BE2C (cell line): ENCODE measurements around the gene CCDC57.

Experiments
- DNase-seq: peaks from one replicate; pipeline ENCODE4 v3.0.0-alpha.2; 2020
- H3K27me3 ChIP-seq: fragments of 250-450 bp; sonication (Bioruptor Pico); 2 replicates; pipeline ENCODE4 v1.5.1; 2020; ENCODE audit warnings: mild to moderate bottlenecking
- H3K36me3 ChIP-seq: fragments of 250-450 bp; sonication (Bioruptor Pico); 2 replicates; pipeline ENCODE4 v1.5.1; 2020; ENCODE audit warnings: mild to moderate bottlenecking
- H3K4me1 ChIP-seq: fragments of 250-450 bp; sonication (Bioruptor Pico); 2 replicates; pipeline ENCODE4 v1.5.1; 2020
- H3K4me3 ChIP-seq: 2 replicates; pipeline ENCODE4 v1.5.1; 2011; ENCODE audit warnings: low read depth, low read length
- H3K9me3 ChIP-seq: fragments of 250-450 bp; sonication (Bioruptor Pico); 2 replicates; pipeline ENCODE4 v1.5.1; 2020
- TF ChIP-seq, protein P1 (sequence below): IDR thresholded peaks from 2 replicates; pipeline ENCODE4 v1.5.1; 2012; ENCODE audit warnings: mild to moderate bottlenecking, low read depth, low read length

CCDC57 gene

DNA sequence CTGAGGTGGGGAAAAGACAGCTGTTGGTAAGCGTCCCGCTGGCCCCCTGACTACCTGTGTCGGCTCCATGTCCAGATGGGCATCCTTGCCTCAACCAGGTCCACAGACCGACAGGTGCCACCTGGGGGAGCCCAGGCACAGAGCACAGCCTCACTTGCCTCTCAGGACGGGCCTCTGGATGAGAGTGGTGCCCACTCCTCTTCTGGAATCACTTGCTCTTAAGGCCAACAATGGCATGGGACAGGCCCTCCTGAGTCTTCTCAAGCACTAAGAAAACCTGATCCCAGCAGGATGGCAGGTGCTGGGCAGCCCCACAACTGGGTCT lies 33.4 kb upstream of the CCDC57 start:
- Histone ChIP-seq H3K9me3 (no peaks in the 10 kb centered on the region), H3K4me1 (peaks cover 62% of the 10 kb centered on the region), H3K27me3 (no peaks in the 10 kb centered on the region), H3K4me3 (no peak overlapping the region), H3K36me3 (peaks cover 93% of the 10 kb centered on the region)
- DNase-seq = no peak
- TF ChIP-seq, protein P1, sequence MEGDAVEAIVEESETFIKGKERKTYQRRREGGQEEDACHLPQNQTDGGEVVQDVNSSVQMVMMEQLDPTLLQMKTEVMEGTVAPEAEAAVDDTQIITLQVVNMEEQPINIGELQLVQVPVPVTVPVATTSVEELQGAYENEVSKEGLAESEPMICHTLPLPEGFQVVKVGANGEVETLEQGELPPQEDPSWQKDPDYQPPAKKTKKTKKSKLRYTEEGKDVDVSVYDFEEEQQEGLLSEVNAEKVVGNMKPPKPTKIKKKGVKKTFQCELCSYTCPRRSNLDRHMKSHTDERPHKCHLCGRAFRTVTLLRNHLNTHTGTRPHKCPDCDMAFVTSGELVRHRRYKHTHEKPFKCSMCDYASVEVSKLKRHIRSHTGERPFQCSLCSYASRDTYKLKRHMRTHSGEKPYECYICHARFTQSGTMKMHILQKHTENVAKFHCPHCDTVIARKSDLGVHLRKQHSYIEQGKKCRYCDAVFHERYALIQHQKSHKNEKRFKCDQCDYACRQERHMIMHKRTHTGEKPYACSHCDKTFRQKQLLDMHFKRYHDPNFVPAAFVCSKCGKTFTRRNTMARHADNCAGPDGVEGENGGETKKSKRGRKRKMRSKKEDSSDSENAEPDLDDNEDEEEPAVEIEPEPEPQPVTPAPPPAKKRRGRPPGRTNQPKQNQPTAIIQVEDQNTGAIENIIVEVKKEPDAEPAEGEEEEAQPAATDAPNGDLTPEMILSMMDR = no peak

DNA sequence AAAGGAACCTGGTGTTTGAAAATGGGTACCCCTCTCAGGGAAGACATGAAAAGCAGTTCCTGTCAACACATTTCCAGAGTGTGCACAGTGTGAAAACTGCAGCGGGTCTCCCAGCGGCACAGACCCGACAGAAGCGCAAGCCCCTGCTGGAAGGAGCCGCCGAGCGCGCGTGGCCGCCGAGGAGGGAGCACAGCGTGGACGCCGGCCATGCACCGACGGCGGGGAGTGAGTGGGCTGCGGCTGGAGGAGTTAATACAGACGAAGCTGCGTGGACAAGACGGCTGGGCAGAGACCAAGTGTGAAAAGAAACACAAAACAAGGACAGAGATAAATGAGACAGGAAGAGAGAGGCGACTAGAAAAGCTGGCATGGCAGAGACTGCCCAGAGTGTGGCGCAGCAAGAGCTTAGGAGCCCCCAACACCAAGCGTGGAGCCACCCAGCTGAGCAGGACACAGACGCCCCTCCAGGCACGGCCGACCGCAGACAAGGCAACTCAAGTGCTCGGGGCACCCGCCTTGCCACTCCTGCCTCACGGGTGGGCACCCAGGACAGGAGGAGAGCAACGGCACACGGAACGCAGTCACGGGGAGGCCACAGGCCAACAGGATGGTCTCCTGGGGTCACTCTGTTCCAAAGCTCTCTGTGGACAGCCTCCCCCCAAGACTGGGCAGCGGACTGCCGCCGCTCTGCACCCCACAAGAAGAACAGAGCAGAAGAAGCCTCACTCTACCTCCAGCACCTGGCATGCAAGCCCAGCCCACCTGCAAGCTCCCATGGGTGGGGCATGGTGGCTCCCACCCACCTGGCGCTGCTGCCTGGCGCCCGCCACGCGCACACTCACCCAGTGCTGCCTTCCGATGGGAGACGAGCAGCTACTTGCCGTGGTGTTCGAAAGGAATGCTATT lies 32.7 kb upstream of the CCDC57 start:
- Histone ChIP-seq H3K4me1 (peaks cover 67% of the 10 kb centered on the region), H3K9me3 (no peaks in the 10 kb centered on the region), H3K4me3 (no peak overlapping the region), H3K27me3 (no peaks in the 10 kb centered on the region), H3K36me3 (peaks cover 93% of the 10 kb centered on the region)
- peak; percentile 19 for DNase-seq
- TF ChIP-seq, protein P1 = no peak

DNA sequence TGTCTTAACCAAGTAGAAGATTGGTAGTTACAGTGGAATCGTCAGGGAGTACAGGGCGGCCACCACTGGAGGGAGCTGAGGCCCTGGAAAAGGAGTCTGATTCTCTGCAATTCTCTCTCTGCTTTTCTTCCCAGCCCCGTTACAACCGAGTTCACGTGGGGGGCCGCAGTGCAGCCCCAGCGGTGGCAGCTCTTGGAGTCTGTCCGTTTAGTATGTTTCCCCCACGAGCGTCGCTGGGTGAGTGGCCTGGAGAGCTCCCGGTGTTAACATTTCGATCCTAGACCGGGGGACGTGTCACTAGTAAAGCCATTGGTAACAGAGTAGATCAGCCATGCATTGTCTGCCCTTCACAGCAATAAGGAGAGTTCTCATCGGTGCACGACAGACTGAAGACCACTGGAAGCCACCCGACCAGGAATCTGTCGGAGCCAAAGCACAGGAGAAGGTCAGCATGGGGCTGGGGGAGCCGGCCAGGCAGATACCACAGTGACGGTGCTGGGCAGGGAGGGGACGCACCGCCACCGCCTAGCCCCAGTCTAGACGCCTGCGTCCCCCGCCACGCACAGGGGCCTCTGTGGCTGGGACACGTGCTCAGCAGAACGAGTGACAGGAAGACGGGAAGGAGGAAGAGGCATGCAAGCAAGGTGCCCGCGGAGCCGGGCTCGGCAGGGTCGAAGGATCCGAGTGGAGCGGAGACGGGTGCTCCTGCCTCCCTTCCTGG lies 31.9 kb upstream of the CCDC57 start:
- Histone ChIP-seq H3K4me1 (peaks cover 73% of the 10 kb centered on the region), H3K9me3 (no peaks in the 10 kb centered on the region), H3K27me3 (no peaks in the 10 kb centered on the region), H3K4me3 (no peak overlapping the region), H3K36me3 (peaks cover 92% of the 10 kb centered on the region)
- TF ChIP-seq, protein P1 = peak; percentile 55
- peak; percentile 69 for DNase-seq

DNA sequence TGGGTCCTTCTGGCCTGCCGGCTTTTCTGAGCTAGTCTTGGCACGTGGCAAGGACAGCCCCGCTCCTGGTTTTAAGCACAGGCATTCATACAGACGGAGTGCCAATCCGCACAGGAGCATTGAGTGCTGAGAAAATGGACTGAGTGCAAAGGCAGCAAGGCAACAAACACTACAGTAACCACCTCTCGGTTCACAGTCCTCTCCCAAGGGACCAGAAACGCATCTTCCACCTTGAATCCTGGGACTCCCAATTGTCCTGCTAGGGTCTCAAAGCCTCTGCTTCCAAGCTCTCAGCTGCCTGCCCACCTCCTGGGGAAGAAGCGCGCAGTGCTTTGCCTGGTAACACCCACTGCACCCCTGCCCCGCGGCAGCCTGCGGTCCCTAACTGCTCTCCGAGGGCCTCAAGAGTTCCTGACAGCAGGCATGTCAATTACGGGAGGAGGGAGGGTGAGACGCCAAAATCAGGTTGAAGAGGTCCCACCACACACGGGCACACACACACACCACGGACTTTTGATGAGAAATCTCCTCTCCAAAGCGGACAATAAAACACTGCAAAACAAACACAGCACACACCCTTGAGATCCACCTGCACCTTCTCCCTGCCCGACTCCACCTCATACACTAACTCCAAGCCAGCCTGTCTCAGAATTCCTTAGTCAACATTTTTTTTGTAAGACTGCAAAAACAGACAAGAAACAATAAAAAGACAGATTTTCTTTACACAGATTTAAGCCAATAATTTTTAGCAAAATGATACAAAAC lies 31.2 kb upstream of the CCDC57 start:
- no peaks in the 10 kb centered on the region for H3K27me3 ChIP-seq
- no peak for DNase-seq
- H3K36me3 ChIP-seq = peaks cover 87% of the 10 kb centered on the region
- no peaks in the 10 kb centered on the region for H3K9me3 ChIP-seq
- H3K4me1 ChIP-seq = peaks cover 76% of the 10 kb centered on the region
- H3K4me3 ChIP-seq = no peak overlapping the region
- TF ChIP-seq, protein P1 = no peak

DNA sequence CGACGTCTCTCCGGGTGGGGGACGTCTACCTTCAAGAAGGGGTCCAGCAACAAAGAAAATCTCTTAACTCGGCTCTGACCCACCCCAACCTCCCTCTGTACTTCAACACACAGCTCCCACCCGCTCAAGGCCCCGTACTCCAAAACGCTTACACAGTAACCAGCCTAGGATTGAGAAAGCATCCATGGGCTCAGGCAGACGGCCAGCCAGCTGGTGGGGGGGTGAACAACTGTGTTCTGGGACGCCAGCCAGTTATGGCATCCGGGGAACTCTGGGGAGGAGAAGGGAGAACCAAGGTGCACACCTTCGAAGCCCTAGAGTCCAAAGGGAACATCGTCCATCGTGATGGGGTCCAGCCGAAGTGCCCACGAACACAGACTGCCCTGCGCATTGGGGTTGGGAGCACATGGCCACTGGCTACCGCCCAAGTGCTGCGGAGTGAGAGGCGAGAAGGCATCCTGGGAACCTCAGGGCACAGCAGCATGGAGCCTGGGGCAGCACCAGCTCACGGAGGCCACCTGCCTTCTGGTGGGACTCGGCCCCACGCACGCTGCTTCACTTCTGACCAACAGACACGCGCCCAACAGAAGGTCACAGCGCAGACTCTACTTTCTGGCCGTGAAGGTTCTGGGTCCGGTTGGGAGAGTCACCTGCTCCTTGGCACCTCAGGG lies 30.5 kb upstream of the CCDC57 start:
- no peaks in the 10 kb centered on the region for H3K9me3 ChIP-seq
- peak; percentile 61 for DNase-seq
- TF ChIP-seq, protein P1 = no peak
- H3K4me1 ChIP-seq = peaks cover 72% of the 10 kb centered on the region
- no peak overlapping the region for H3K4me3 ChIP-seq
- H3K27me3 ChIP-seq = no peaks in the 10 kb centered on the region
- peaks cover 80% of the 10 kb centered on the region for H3K36me3 ChIP-seq
